SU-DHL-6 (cell line): ENCODE data around the gene SNAPIN.
"Not testable (repeated sequence)": the region's sequence is repeated elsewhere in the genome, so short reads cannot be mapped to it uniquely, and the experiment has no call there.

Experiments used
- H2AFZ ChIP-seq: fragments of 200-600 bp; sonication (generic); 2 replicates; pipeline ENCODE4 v1.6.1; 2014; ENCODE audit warnings: low read depth, mild to moderate bottlenecking, moderate library complexity, mixed read lengths, antibody characterized with exemption, low read length; ENCODE audit not compliant: severe bottlenecking
- H3F3A ChIP-seq: fragments of 200-600 bp; shearing (Covaris generic); 2 replicates; pipeline ENCODE4 v1.6.0; 2016; ENCODE audit warnings: antibody characterized with exemption, mild to moderate bottlenecking; ENCODE audit not compliant: insufficient read depth
- H3K27ac ChIP-seq: fragments of 200-600 bp; sonication (generic); 2 replicates; pipeline ENCODE4 v1.5.1; 2016; ENCODE audit warnings: low read depth, mild to moderate bottlenecking, low read length, moderate library complexity, mixed read lengths
- H3K27me3 ChIP-seq: fragments of 200-600 bp; sonication (generic), shearing (Covaris generic); 2 replicates; pipeline ENCODE4 v1.6.0; 2014; ENCODE audit warnings: mild to moderate bottlenecking, low read length
- H3K36me3 ChIP-seq: fragments of 200-600 bp; sonication (generic); 2 replicates; pipeline ENCODE4 v1.6.1; 2014; ENCODE audit warnings: mild to moderate bottlenecking, low read length, mixed read lengths
- H3K4me2 ChIP-seq: fragments of 300-600, 200-600 bp; shearing (Covaris generic), sonication (generic); 2 replicates; pipeline ENCODE4 v1.6.0; 2014; ENCODE audit warnings: low read length, low read depth, mild to moderate bottlenecking; ENCODE audit not compliant: poor library complexity, severe bottlenecking
- H3K4me3 ChIP-seq: fragments of 200-600 bp; sonication (generic); 2 replicates; pipeline ENCODE4 v1.5.1; 2014; ENCODE audit warnings: antibody characterized with exemption, low read length, mild to moderate bottlenecking, mixed read lengths; ENCODE audit not compliant: insufficient read depth, poor library complexity, severe bottlenecking
- H3K79me2 ChIP-seq: fragments of 200-600 bp; sonication (generic); 2 replicates; pipeline ENCODE4 v1.6.1; 2014; ENCODE audit warnings: mild to moderate bottlenecking, low read length, moderate library complexity; ENCODE audit not compliant: insufficient read depth
- H3K9ac ChIP-seq: fragments of 200-600 bp; sonication (generic); 2 replicates; pipeline ENCODE4 v1.7.0; 2014; ENCODE audit warnings: mild to moderate bottlenecking, low read length
- H3K9me2 ChIP-seq: fragments of 200-600 bp; sonication (generic); replicated peaks from 2 replicates; pipeline ENCODE4 v1.6.1; 2014; ENCODE audit warnings: low read length; ENCODE audit not compliant: insufficient read depth
- H3K9me3 ChIP-seq: fragments of 200-600 bp; sonication (generic); 2 replicates; pipeline ENCODE4 v1.6.1; 2014; ENCODE audit warnings: low read length, mixed read lengths; ENCODE audit not compliant: insufficient read depth
- H4K20me1 ChIP-seq: fragments of 200-600 bp; sonication (generic); 2 replicates; pipeline ENCODE4 v1.6.1; 2014; ENCODE audit warnings: low read depth, mild to moderate bottlenecking, antibody characterized with exemption, low read length, moderate library complexity, mixed read lengths
- CTCF ChIP-seq: fragments of 200-600 bp; sonication (generic); IDR thresholded peaks from one replicate; pipeline ENCODE4 v1.5.1; 2017; ENCODE audit warnings: antibody characterized with exemption, mild to moderate bottlenecking, low read length, moderate library complexity; ENCODE audit not compliant: insufficient read depth, poor library complexity, severe bottlenecking
- EZH2phosphoT487 ChIP-seq: fragments of 200-600 bp; sonication (generic), shearing (Covaris generic); conservative IDR thresholded peaks from 2 replicates; pipeline ENCODE4 v1.6.1; 2018; ENCODE audit warnings: mild to moderate bottlenecking, antibody characterized with exemption, low read length, moderate library complexity, mixed read lengths

Gene SNAPIN

DNA sequence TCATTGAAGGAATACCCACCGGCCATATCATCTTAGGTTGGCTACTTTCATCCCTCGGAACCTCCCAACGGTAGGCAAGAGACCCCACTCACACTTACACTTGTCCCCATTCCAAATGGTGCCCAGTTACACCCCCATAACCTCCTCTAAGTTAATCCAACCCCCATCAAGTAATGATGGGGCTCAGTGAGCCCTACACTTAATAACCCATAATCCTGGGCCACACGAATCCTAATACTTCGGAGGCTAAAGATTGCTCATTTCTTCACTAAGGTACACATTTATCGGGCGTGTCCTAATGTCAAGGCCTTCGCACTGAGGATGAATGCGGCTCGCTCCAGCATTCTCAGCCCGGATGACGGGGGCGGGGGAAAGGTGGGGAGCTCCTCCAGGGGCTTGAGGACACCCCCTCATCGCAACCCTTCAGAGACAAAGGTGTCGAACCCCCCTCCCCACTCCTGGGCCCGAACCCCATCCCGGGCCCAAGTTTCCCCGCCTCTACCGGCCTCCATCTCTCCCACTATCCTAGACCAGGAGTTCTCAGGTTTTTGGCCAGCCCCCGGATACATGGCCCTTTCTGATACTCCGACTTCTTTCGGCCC is 11.9 kb downstream of the SNAPIN start:
- peaks cover 32% of the 10 kb centered on the region for H3K79me2 ChIP-seq
- peak overlapping the region; percentile 48 for H3K27ac ChIP-seq
- no peaks in the 10 kb centered on the region for H3K9me3 ChIP-seq
- H4K20me1 ChIP-seq = no peaks in the 10 kb centered on the region
- peak overlapping the region; percentile 84 for H3K4me3 ChIP-seq
- H3K4me2 ChIP-seq = peak overlapping the region; percentile 64
- no peak overlapping the region for H2AFZ ChIP-seq
- H3K9ac ChIP-seq = peak overlapping the region; percentile 86
- TF ChIP-seq EZH2phosphoT487 (no peak), CTCF (no peak)
- H3K9me2 ChIP-seq = no peaks in the 10 kb centered on the region
- no peaks in the 10 kb centered on the region for H3K27me3 ChIP-seq
- peaks cover 7% of the 10 kb centered on the region; the same call in 1 of the 2 replicates for H3F3A ChIP-seq
- peaks cover 19% of the 10 kb centered on the region for H3K36me3 ChIP-seq

GRCh38 chr1:153670859-153671627 is 12.5 kb downstream of the SNAPIN start, which contains the start of gene ILF2:
Gene ILF2, minus strand, starts transcription at chr1:153670993. Its CDS starts 71 bp downstream, at chr1:153670922.
- Histone ChIP-seq H3K9me2 (no peaks in the 10 kb centered on the region), H3K79me2 (peaks cover 32% of the 10 kb centered on the region), H2AFZ (peak within 1 kb of the TSS; percentile 93), H3K36me3 (peaks cover 15% of the 10 kb centered on the region), H3K4me2 (peak within 1 kb of the TSS; percentile 75), H3K27me3 (no peaks in the 10 kb centered on the region), H3K9me3 (no peaks in the 10 kb centered on the region), H3F3A (0 out of 2 replicates have a peak, but pooled peaks cover 4% of the 10 kb centered on the region), H4K20me1 (no peaks in the 10 kb centered on the region), H3K9ac (peak within 1 kb of the TSS; percentile 86), H3K27ac (peak within 1 kb of the TSS; percentile 48), H3K4me3 (peak within 1 kb of the TSS; percentile 84)
- TF ChIP-seq EZH2phosphoT487 = no peak
- TF ChIP-seq CTCF = peak; percentile 17

- H3K9me2 ChIP-seq, H3K9me3 ChIP-seq, H4K20me1 ChIP-seq, H3K27me3 ChIP-seq, H3F3A ChIP-seq: not testable (repeated sequence)
- Histone ChIP-seq H3K79me2 (peaks cover 32% of the 10 kb centered on the region), H3K4me2 (peak overlapping the region; percentile 75), H2AFZ (peak overlapping the region; percentile 93), H3K9ac (peak overlapping the region; percentile 55), H3K36me3 (peaks cover 15% of the 10 kb centered on the region), H3K27ac (peak overlapping the region; percentile 23), H3K4me3 (peak overlapping the region; percentile 55)
Measured at GRCh38 chr1:153671628-153672353, 13.3 kb downstream of the SNAPIN start.
